Esophagus (tissue), 2 donors: Measurements from ENCODE around the gene PTPRJ. TPM values are rescaled to one million over a fixed set of nuclear protein-coding genes. Genes with fewer than 3 reads are reported as not detected.
"Not testable (repeated sequence)": the region's sequence is repeated elsewhere in the genome, so short reads cannot be mapped to it uniquely, and the experiment has no call there.

ENCODE experiments used
- H3K27ac ChIP-seq, 2 donors: one replicate each; pipeline ENCODE4 v1.5.1; 2013; ENCODE audit warnings: low read depth in 2 of 2, mild to moderate bottlenecking in 2 of 2, inconsistent platforms in 1 of 2, low read length in 1 of 2, moderate library complexity in 1 of 2
- H3K27me3 ChIP-seq, 2 donors: one replicate each; pipeline ENCODE4 v1.6.1; 2013; ENCODE audit warnings: low read length in 2 of 2, control low read depth in 1 of 2, mild to moderate bottlenecking in 1 of 2; ENCODE audit not compliant: insufficient read depth in 2 of 2, control insufficient read depth in 1 of 2
- H3K36me3 ChIP-seq, 2 donors: one replicate each; pipeline ENCODE4 v1.6.1; 2013; ENCODE audit warnings: low read length in 1 of 2; ENCODE audit not compliant: control insufficient read depth in 2 of 2, insufficient read depth in 2 of 2
- H3K4me1 ChIP-seq, 2 donors: one replicate each; pipeline ENCODE4 v1.6.1; 2013; ENCODE audit warnings: low read length in 1 of 2; ENCODE audit not compliant: control insufficient read depth in 2 of 2, insufficient read depth in 2 of 2
- H3K4me3 ChIP-seq, 2 donors: one replicate each; pipeline ENCODE4 v1.5.1; 2013; ENCODE audit warnings: low read length in 2 of 2, mild to moderate bottlenecking in 2 of 2, low read depth in 1 of 2, moderate library complexity in 1 of 2
- H3K9me3 ChIP-seq, 2 donors: one replicate each; pipeline ENCODE4 v1.6.1; 2013; ENCODE audit warnings: mild to moderate bottlenecking in 2 of 2, low read depth in 1 of 2, low read length in 1 of 2, moderate library complexity in 1 of 2; ENCODE audit not compliant: control insufficient read depth in 2 of 2, insufficient read depth in 1 of 2
- WGBS, 2 donors: extraction: QIAGEN DNeasy Blood & Tissue Kit; methylation state at CpG; one replicate each; pipeline ENCODE4 v1.1.7; 2013; 5-methylcytosine and 5-hydroxymethylcytosine counted together
- polyA plus RNA-seq, 2 donors: library from polyadenylated mRNA; stranded (reverse); fragments of 200-250 nt; gene quantifications; one replicate each; pipeline ENCODE4 v1.2.3, GENCODE V29; 2013
- donor health status: healthy with polysubstance abuse.
- donor health status: Bipolar disorder and iron deficiency.

PTPRJ gene
- polyA plus RNA-seq, 2 donors = 0.47 to 0.55 TPM

DNA sequence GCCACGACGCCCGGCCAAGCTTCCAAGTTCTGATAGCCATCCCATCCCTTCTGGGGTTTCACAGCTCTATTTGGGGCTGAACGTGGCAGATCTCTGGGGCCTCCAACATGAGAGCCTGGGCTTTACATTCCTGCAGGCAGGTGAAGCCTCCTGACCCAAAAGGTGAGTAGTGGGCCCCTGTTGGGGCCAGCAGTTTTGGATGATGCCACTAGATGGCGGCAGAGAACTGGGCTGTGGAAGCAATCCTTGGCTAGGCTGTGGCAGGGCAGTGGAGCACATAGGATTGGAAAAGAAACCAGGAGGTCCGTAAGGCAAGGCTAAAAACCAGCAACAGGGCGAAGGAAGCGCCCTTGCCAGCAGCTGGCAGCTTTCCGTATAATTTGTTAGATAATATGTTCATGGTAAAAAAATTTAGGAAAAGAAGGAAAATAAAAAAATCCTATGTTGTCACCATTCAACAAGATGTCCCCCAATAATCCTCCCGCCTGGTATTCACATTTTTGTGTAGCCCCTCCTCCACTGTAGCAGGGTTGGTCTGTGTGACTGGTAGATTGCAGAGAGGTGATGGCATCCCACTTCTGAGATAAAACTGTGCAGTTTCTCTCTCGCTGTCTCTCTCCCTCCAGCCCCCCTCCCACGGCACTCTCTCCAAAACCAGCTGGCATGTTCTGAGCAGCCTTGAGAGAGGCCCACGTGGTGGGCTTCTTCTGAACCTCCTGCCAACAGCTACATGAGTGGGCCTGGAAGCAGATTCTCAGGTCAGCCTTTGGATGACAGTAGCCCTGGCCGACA, 192.7 kb downstream of the PTPRJ start:
- no peak overlapping the region for H3K4me3 ChIP-seq
- H3K4me1 ChIP-seq = no peaks in the 10 kb centered on the region
- no peaks in the 10 kb centered on the region for H3K36me3 ChIP-seq
- 43 to 44% methylated on average over 14 of the region's 14 CpGs for WGBS, 2 donors
- H3K27me3 ChIP-seq = no peaks in the 10 kb centered on the region
- no peak overlapping the region for H3K27ac ChIP-seq
- H3K9me3 ChIP-seq = no peaks in the 10 kb centered on the region

DNA sequence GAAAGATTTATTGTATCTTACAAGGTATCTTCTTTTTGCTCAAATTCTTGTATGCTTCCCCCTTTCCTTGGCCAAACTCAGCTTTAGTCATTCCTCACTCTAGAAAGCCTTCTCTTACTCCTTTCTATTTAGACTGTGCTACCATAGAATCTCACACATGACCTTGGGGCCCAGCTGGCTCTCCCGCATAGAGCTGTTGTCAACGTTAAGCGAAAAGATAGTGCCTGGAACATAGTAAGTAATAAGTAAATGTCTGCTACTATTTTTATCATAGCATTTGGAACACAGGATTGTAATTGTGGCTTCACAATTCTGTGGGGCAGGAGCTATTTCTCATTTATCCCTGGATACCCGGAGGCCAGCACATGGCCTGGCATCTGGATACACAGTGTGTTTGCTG, 197.3 kb downstream of the PTPRJ start:
- Histone ChIP-seq H3K4me3 (no peak overlapping the region), H3K27ac (no peak overlapping the region), H3K4me1 (peaks cover 0 to 2% of the 10 kb centered on the region in 2 donors), H3K36me3 (no peaks in the 10 kb centered on the region), H3K27me3 (no peaks in the 10 kb centered on the region), H3K9me3 (no peaks in the 10 kb centered on the region)
- 70 to 80% methylated on average over 4 of the region's 4 CpGs for WGBS, 2 donors

DNA sequence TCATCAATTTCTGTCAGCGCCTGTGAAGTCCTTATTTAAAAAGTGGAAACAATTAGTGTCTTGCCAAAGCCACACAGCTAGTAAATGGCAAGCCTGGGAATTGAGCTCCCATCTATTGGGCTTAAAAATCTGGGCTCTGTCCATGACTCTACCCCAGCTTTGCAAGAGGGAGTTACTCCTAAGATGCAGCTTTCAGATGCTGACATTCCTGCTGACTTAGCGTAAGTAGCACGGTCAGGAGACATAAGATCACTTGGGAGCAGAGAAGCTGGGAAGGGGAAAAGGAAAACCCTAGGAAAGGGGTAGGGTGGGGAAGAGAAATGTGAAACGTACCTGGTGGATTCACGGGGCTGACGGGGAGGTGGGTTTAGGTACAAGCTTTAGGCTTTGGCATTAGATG, 200.3 kb downstream of the PTPRJ start:
- WGBS, 2 donors = 82 to 88% methylated on average over 6 of the region's 6 CpGs
- no peak overlapping the region for H3K4me3 ChIP-seq
- H3K27ac ChIP-seq = no peak overlapping the region
- H3K4me1 ChIP-seq = peaks cover 0 to 2% of the 10 kb centered on the region in 2 donors
- no peaks in the 10 kb centered on the region for H3K27me3 ChIP-seq
- H3K9me3 ChIP-seq = no peaks in the 10 kb centered on the region
- H3K36me3 ChIP-seq = no peaks in the 10 kb centered on the region

DNA sequence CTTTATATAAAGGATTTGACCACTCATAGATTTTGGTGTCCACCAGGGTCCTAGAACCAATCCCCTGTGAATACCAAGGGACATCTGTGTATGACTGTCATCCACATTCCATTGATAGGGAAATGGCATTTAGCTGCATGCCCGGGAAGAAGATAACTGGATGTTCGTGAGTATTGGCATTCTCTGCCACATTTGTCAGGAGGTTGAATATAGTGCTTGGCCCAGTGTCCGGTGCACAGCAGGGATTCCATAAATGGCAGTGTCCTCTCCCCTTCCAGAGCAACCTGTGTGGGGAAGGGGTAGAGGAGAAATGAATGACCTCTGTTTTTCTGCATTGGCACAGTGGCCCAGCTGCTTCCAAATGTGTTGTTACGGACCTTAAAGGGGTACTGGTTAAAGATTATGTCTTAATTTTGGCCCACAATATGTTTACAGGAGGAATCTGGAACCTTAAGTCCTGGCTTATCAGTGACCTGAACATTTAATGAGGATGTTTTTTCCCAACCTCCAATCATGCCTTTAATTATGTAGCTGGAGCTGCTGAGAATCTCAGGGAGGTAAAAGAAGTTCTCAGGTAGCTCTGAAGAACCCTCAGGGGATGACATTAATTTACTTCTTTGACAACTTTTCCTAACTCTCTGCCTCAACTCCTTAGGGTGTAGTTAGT, 202.6 kb downstream of the PTPRJ start:
- Histone ChIP-seq H3K4me3 (no peak overlapping the region), H3K36me3 (no peaks in the 10 kb centered on the region), H3K27me3 (no peaks in the 10 kb centered on the region), H3K4me1 (peaks cover 0 to 2% of the 10 kb centered on the region in 2 donors), H3K9me3 (no peaks in the 10 kb centered on the region), H3K27ac (no peak overlapping the region)
- 57 to 61% methylated on average over 4 of the region's 4 CpGs for WGBS, 2 donors

DNA sequence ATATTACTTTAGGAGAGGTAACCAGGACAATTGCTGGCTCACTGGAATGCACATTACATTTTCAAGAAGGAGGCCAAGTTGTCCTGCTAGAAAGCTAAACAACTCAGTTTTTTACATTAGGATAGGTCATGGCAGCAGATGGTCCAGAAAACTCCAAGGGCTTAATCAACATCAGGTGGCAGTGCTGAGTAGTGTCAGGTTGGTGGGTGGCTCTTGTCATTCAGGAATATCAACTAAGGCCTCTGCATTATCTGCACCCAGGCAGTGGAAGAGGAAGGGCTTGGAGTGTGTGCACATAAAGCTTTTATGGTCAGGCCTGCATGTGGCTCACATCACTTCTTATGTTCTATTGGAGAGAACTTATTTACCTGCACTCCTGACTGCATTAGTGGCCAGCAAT, 204.1 kb downstream of the PTPRJ start:
- no peaks in the 10 kb centered on the region for H3K36me3 ChIP-seq
- no peak overlapping the region for H3K27ac ChIP-seq
- no peak overlapping the region for H3K4me3 ChIP-seq
- H3K9me3 ChIP-seq = no peaks in the 10 kb centered on the region
- no peaks in the 10 kb centered on the region for H3K27me3 ChIP-seq
- H3K4me1 ChIP-seq = no peaks in the 10 kb centered on the region

DNA sequence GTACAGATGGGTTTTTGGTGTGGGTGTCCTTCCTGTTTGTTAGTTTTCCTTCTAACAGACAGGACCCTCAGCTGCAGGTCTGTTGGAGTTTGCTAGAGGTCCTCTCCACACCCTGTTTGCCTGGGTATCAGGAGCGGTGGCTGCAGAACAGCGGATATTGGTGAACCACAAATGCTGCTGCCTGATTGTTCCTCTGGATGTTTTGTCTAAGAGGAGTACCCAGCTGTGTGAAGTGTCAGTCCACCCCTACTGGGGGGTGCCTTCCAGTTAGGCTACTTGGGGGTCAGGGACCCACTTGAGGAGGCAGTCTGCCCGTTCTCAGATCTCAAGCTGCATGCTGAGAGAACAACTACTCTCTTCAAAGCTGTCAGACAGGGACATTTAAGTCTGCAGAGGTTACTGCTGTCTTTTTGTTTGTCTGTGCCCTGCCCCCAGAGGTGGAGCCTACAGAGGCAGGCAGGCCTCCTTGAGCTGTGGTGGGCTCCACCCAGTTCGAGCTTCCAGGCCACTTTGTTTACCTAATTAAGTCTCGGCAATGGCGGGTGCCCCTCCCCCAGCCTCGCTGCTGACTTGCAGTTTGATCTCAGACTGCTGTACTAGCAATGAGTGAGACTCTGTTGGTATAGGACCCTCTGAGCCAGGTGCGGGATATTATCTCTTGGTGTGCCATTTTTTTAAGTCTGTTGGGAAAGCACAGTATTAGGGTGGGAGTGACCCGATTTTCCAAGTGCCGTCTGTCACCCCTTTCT, 210.7 kb downstream of the PTPRJ start:
- not testable (repeated sequence) for H3K9me3 ChIP-seq, H3K27me3 ChIP-seq, H3K36me3 ChIP-seq, H3K4me3 ChIP-seq, H3K27ac ChIP-seq, H3K4me1 ChIP-seq
- WGBS, 2 donors = 54 to 59% methylated on average over 10 of the region's 10 CpGs

DNA sequence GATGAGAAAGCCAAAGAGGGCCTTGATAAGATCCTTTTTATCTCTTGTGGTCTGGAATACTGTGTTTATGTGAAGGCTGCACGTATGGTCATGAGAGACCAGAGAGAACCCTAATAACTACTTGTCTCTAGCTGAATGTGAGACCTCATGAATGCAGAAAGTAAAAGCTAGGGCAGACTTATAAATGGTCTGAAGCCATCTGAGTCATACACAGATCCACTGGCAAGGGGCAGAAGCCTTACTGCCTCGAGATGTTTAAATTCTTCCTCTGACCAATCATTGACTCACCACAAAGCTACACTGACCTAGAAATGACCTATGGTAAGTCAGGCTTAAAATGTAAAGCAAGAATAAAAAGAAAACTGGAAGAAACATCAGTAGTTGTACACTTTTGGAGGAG, 213.5 kb downstream of the PTPRJ start:
- no peaks in the 10 kb centered on the region for H3K36me3 ChIP-seq
- no peaks in the 10 kb centered on the region for H3K4me1 ChIP-seq
- no peak overlapping the region for H3K27ac ChIP-seq
- 46 to 54% methylated on average over 2 of the region's 2 CpGs for WGBS, 2 donors
- H3K27me3 ChIP-seq = no peaks in the 10 kb centered on the region
- no peak overlapping the region for H3K4me3 ChIP-seq
- H3K9me3 ChIP-seq = no peaks in the 10 kb centered on the region

DNA sequence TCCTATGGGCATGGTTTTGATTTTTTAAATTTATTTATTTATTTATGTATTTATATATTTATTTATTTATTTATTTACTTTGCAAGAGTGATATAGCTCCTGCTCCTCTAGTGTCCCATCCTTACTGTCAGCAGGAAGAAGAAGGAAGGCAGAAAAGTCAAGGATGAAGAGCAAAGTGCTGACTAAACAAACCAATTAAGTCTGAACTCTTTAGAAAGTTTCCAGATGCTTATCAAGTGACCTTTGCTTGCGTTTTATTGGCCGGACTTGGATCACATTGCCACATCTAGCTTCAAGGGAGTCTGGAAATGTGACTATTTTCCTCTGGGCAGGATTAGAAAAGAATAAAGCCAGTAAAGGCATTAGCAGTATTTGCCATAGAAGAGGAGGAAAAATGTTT, 227.5 kb downstream of the PTPRJ start:
- no peaks in the 10 kb centered on the region for H3K9me3 ChIP-seq
- no peaks in the 10 kb centered on the region for H3K4me1 ChIP-seq
- WGBS, 2 donors = 69 to 80% methylated on average over 2 of the region's 2 CpGs
- no peaks in the 10 kb centered on the region for H3K36me3 ChIP-seq
- H3K27me3 ChIP-seq = no peaks in the 10 kb centered on the region
- H3K27ac ChIP-seq = no peak overlapping the region
- no peak overlapping the region for H3K4me3 ChIP-seq

DNA sequence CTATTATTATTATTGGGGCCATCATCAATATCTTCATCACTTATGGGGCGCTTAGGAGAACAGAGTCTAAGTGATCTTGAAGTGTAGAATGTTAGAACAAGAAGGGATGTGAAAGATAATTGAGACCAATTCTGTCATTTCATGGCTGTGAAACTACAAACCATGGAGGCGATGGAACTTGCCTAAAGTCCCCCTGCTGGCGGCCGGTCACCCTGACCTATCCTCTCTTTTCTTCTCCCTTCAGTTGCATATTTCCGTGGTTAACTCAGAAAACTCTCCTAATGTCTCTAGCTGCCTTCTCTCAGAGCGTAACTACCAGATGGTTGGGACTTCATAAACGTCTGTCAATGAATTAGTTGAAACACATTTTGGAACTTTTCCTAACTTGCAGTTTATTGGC, 229.7 kb downstream of the PTPRJ start:
- WGBS, 2 donors = 28 to 33% methylated on average over 7 of the region's 7 CpGs
- Histone ChIP-seq H3K27me3 (no peaks in the 10 kb centered on the region), H3K4me1 (no peaks in the 10 kb centered on the region), H3K9me3 (no peaks in the 10 kb centered on the region), H3K27ac (no peak overlapping the region), H3K36me3 (no peaks in the 10 kb centered on the region), H3K4me3 (no peak overlapping the region)
